ENCODE results near the gene KANK2. TPM values are rescaled to one million over a fixed set of nuclear protein-coding genes. Genes with fewer than 3 reads are reported as not detected.

The KANK2 gene
- total and polyA plus RNA-seq, 2 of the 13 experiments (the other 11 are each of a cell fraction or from before 2014, with no cell fraction given), result 5.7 to 12.9 TPM

DNA sequence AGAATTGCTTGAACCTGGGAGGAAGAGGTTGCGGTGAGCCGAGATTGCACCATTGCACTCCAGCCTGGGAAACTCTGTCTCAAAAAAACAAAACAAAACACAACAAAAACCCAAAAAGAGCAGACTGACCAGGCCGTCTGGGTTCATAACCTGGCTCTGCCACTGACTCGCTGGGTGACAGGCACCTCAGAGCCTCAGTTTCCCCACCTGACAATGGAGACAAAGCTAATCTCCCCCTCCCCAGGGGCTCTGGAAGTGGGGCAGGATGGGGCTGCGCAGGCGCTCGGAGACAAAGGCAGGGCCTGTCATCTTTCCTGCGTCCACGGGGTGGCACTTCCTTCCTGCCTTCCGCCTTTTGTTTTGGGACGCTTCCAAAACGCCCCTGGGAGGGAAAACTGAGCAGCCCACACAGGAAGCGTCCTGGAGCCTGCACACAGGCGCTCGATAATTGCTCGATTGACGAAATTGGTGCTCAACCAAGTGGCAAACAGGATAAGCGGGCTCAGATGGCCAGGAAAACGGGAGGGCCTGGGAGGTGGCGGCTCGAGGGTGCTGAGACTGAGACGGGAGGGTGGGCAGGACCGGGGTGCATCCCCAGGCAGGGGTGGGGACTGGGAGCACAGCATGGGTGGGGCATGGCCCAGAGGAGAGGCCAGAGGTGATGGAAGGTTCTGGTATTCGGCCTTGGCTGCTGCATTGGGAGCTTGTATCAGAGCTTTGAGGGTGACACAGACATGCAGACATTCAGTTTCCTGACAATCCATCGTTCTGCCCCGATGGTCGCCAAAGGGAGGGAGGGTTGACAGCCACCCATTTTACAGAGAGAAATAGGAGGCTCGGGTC, 59.6 kb downstream of the KANK2 start (continued):
- TF ChIP-seq, protein P1, sequence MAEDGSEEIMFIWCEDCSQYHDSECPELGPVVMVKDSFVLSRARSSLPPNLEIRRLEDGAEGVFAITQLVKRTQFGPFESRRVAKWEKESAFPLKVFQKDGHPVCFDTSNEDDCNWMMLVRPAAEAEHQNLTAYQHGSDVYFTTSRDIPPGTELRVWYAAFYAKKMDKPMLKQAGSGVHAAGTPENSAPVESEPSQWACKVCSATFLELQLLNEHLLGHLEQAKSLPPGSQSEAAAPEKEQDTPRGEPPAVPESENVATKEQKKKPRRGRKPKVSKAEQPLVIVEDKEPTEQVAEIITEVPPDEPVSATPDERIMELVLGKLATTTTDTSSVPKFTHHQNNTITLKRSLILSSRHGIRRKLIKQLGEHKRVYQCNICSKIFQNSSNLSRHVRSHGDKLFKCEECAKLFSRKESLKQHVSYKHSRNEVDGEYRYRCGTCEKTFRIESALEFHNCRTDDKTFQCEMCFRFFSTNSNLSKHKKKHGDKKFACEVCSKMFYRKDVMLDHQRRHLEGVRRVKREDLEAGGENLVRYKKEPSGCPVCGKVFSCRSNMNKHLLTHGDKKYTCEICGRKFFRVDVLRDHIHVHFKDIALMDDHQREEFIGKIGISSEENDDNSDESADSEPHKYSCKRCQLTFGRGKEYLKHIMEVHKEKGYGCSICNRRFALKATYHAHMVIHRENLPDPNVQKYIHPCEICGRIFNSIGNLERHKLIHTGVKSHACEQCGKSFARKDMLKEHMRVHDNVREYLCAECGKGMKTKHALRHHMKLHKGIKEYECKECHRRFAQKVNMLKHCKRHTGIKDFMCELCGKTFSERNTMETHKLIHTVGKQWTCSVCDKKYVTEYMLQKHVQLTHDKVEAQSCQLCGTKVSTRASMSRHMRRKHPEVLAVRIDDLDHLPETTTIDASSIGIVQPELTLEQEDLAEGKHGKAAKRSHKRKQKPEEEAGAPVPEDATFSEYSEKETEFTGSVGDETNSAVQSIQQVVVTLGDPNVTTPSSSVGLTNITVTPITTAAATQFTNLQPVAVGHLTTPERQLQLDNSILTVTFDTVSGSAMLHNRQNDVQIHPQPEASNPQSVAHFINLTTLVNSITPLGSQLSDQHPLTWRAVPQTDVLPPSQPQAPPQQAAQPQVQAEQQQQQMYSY (CRISPR knock-in tag; IDR thresholded peaks at IDR 0.05), result no peak
- no peak for TF ChIP-seq RFX5 (IDR thresholded peaks at IDR 0.05; ENCODE audit: low read depth, low read length)
- TF ChIP-seq DDIT3 (CRISPR knock-in tag; IDR thresholded peaks at IDR 0.05), result no peak
- no peak for TF ChIP-seq RCOR2 (CRISPR knock-in tag; IDR thresholded peaks at IDR 0.05)
- no peak for TF ChIP-seq ZNF772 (CRISPR knock-in tag; IDR thresholded peaks at IDR 0.05)
- TF ChIP-seq ZNF503 (CRISPR knock-in tag; IDR thresholded peaks at IDR 0.05), result no peak
- no peak for TF ChIP-seq ZNF878 (CRISPR knock-in tag; IDR thresholded peaks at IDR 0.05)
- TF ChIP-seq REPIN1 (CRISPR knock-in tag; IDR thresholded peaks at IDR 0.05; ENCODE audit: borderline replicate concordance, low read depth), result no peak
- TF ChIP-seq, protein P2, sequence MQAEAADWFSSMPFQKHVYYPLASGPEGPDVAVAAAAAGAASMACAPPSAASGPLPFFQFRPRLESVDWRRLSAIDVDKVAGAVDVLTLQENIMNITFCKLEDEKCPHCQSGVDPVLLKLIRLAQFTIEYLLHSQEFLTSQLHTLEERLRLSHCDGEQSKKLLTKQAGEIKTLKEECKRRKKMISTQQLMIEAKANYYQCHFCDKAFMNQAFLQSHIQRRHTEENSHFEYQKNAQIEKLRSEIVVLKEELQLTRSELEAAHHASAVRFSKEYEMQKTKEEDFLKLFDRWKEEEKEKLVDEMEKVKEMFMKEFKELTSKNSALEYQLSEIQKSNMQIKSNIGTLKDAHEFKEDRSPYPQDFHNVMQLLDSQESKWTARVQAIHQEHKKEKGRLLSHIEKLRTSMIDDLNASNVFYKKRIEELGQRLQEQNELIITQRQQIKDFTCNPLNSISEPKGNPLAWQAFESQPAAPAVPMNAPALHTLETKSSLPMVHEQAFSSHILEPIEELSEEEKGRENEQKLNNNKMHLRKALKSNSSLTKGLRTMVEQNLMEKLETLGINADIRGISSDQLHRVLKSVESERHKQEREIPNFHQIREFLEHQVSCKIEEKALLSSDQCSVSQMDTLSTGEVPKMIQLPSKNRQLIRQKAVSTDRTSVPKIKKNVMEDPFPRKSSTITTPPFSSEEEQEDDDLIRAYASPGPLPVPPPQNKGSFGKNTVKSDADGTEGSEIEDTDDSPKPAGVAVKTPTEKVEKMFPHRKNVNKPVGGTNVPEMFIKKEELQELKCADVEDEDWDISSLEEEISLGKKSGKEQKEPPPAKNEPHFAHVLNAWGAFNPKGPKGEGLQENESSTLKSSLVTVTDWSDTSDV (CRISPR knock-in tag; IDR thresholded peaks at IDR 0.05), result no peak
- TF ChIP-seq, protein P3, sequence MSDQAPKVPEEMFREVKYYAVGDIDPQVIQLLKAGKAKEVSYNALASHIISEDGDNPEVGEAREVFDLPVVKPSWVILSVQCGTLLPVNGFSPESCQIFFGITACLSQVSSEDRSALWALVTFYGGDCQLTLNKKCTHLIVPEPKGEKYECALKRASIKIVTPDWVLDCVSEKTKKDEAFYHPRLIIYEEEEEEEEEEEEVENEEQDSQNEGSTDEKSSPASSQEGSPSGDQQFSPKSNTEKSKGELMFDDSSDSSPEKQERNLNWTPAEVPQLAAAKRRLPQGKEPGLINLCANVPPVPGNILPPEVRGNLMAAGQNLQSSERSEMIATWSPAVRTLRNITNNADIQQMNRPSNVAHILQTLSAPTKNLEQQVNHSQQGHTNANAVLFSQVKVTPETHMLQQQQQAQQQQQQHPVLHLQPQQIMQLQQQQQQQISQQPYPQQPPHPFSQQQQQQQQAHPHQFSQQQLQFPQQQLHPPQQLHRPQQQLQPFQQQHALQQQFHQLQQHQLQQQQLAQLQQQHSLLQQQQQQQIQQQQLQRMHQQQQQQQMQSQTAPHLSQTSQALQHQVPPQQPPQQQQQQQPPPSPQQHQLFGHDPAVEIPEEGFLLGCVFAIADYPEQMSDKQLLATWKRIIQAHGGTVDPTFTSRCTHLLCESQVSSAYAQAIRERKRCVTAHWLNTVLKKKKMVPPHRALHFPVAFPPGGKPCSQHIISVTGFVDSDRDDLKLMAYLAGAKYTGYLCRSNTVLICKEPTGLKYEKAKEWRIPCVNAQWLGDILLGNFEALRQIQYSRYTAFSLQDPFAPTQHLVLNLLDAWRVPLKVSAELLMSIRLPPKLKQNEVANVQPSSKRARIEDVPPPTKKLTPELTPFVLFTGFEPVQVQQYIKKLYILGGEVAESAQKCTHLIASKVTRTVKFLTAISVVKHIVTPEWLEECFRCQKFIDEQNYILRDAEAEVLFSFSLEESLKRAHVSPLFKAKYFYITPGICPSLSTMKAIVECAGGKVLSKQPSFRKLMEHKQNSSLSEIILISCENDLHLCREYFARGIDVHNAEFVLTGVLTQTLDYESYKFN (CRISPR knock-in tag; conservative IDR thresholded peaks at IDR 0.05), result no peak
- no peak for TF ChIP-seq ZNF850 (CRISPR knock-in tag; conservative IDR thresholded peaks at IDR 0.05)
- TF ChIP-seq ZSCAN9 (CRISPR knock-in tag; IDR thresholded peaks at IDR 0.05; ENCODE audit: borderline replicate concordance), result peak; percentile 68; the same call in 1 of the 2 replicates
- TF ChIP-seq, protein P4, sequence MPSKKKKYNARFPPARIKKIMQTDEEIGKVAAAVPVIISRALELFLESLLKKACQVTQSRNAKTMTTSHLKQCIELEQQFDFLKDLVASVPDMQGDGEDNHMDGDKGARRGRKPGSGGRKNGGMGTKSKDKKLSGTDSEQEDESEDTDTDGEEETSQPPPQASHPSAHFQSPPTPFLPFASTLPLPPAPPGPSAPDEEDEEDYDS (CRISPR knock-in tag; IDR thresholded peaks at IDR 0.05), result no peak
- TF ChIP-seq ZBTB8A (CRISPR knock-in tag; IDR thresholded peaks at IDR 0.05; ENCODE audit: borderline replicate concordance, low read depth), result no peak
- no peak for TF ChIP-seq MED13 (CRISPR knock-in tag; IDR thresholded peaks at IDR 0.05)

All from HepG2 (cell line).